KMS-11 (cell line): ENCODE results near the gene PRR13.

Source experiments
- H2AFZ ChIP-seq: fragments of 200-600 bp; sonication (generic); 2 replicates; pipeline ENCODE4 v1.6.1; 2016; ENCODE audit warnings: antibody characterized with exemption, mixed run types, low read depth
- H3K27ac ChIP-seq: fragments of 200-600 bp; sonication (generic); 2 replicates; pipeline ENCODE4 v1.6.1; 2016; ENCODE audit warnings: mild to moderate bottlenecking, mixed run types
- H3K27me3 ChIP-seq: fragments of 200-600 bp; sonication (generic); 2 replicates; pipeline ENCODE4 v1.6.1; 2017; ENCODE audit warnings: mild to moderate bottlenecking, low read depth, mixed run types, moderate library complexity; ENCODE audit not compliant: insufficient read depth
- H3K36me3 ChIP-seq: fragments of 200-600 bp; sonication (generic); 2 replicates; pipeline ENCODE4 v1.6.1; 2017; ENCODE audit warnings: mild to moderate bottlenecking, mixed run types; ENCODE audit not compliant: insufficient read depth
- H3K4me1 ChIP-seq: fragments of 200-600 bp; sonication (generic); 2 replicates; pipeline ENCODE4 v1.6.1; 2016; ENCODE audit warnings: mild to moderate bottlenecking, low read depth, mixed run types; ENCODE audit not compliant: poor library complexity, severe bottlenecking
- H3K4me2 ChIP-seq: fragments of 200-600 bp; sonication (generic); 2 replicates; pipeline ENCODE4 v1.7.0; 2016; ENCODE audit warnings: mild to moderate bottlenecking, mixed run types
- H3K4me3 ChIP-seq: fragments of 200-600 bp; sonication (generic); IDR thresholded peaks from 2 replicates; pipeline ENCODE4 v1.6.1; 2017; ENCODE audit warnings: low read depth, low read length, mixed read lengths; ENCODE audit not compliant: insufficient read depth
- H3K79me2 ChIP-seq: fragments of 200-600 bp; sonication (generic); 2 replicates; pipeline ENCODE4 v1.6.1; 2016; ENCODE audit warnings: low read depth, mixed run types; ENCODE audit not compliant: insufficient read depth
- H3K9ac ChIP-seq: fragments of 200-600 bp; sonication (generic); 2 replicates; pipeline ENCODE4 v1.6.1; 2016; ENCODE audit warnings: mild to moderate bottlenecking, mixed run types
- H4K20me1 ChIP-seq: fragments of 200-600 bp; sonication (generic); 2 replicates; pipeline ENCODE4 v1.6.1; 2016; ENCODE audit warnings: mild to moderate bottlenecking, mixed run types; ENCODE audit not compliant: insufficient read depth
- TF ChIP-seq, protein P1 (sequence below): fragments of 200-600 bp; sonication (generic); conservative IDR thresholded peaks from 2 replicates; pipeline ENCODE4 v1.6.1; 2017; ENCODE audit warnings: low read depth, mild to moderate bottlenecking, antibody characterized with exemption, low read length, moderate library complexity, mixed read lengths

PRR13 gene

DNA sequence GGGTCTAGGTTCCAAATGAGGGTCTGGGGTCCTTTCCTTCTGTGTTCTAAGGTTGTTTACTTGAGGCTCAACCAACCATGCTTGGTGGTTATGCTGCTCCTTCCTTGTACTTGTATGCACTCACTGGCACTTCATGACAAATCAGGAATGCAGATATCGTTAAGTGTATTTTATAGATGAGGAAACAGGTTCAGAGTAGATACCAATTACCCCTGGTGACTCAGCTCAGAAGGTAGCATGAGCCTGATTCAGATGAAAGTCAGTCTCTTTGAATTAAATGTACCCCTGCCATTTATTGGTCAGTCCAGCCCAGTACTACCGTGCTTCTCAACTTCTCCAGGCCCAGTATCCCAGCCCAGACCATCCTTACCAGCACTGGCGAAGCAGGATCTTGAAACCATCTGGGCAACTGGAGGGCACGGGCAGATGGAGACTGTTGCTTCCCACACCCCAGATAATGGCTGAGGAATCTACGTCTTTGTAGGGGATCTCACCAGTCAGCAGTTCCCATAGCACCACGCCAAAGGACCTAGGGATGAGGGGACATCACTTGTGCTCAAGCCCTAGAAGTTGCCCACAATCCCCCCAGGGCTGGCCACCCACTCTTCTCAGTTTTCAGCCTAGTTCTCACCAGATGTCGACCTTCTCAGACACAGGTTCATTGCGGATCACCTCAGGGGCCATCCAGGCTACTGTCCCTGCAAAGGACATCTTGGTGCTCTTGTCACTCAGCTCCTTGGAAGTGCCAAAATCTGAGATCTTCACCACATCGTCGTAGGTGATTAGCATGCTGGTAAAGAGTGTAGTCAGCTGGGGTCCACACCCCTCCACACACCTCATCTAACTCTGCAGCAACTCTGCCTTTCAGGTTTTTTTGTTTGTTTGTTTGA is 43.4 kb downstream of the PRR13 start:
- TF ChIP-seq, protein P1, sequence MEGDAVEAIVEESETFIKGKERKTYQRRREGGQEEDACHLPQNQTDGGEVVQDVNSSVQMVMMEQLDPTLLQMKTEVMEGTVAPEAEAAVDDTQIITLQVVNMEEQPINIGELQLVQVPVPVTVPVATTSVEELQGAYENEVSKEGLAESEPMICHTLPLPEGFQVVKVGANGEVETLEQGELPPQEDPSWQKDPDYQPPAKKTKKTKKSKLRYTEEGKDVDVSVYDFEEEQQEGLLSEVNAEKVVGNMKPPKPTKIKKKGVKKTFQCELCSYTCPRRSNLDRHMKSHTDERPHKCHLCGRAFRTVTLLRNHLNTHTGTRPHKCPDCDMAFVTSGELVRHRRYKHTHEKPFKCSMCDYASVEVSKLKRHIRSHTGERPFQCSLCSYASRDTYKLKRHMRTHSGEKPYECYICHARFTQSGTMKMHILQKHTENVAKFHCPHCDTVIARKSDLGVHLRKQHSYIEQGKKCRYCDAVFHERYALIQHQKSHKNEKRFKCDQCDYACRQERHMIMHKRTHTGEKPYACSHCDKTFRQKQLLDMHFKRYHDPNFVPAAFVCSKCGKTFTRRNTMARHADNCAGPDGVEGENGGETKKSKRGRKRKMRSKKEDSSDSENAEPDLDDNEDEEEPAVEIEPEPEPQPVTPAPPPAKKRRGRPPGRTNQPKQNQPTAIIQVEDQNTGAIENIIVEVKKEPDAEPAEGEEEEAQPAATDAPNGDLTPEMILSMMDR, result no peak
- peaks cover 7% of the 10 kb centered on the region; the same call in 1 of the 2 replicates for H3K79me2 ChIP-seq
- peaks cover 6% of the 10 kb centered on the region for H4K20me1 ChIP-seq
- no peak overlapping the region for H2AFZ ChIP-seq
- H3K36me3 ChIP-seq, result peaks cover 22% of the 10 kb centered on the region; the same call in 1 of the 2 replicates
- no peak overlapping the region for H3K4me2 ChIP-seq
- H3K27ac ChIP-seq, result peak overlapping the region; percentile 1; the same call in 1 of the 2 replicates
- no peak overlapping the region for H3K4me3 ChIP-seq
- H3K4me1 ChIP-seq, result peaks cover 34% of the 10 kb centered on the region
- H3K9ac ChIP-seq, result no peak overlapping the region
- no peaks in the 10 kb centered on the region for H3K27me3 ChIP-seq

DNA sequence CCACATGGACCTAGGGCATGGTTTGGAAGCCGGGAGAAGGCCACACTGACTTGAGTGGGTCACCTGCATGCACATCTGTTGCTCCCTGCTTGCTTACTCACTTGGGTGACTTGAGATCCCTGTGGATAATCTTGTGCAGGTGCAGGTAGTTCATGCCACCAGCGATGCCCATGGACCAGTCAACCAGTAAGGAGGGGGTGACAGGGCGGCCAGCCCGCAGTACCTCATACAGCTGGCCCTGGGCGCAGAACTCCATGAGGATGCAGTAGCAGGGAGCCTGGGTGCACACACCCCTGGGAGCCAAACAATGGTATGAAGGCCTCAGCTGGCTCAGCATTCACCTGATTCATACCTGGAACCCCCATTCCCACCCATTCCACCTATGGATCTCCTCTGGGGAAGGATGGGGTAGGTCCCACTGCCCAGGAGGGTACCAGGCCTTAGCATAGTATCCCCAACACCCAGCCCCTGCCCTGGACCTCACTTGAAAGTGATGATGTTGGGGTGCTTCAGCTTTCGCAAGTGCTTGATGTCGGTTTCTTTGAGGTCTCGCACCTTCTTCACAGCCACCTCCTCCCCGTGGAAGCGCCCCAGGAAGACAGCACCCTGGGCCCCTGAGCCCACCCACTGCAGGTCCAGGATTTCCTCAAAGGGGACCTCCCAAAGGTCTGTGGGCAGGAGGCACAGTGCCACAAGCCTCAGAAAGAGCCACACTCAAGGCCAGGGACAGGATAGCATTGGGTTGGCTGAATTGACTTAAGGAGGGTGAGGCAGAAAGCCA is 44.6 kb downstream of the PRR13 start:
- TF ChIP-seq, protein P1, result no peak
- H3K4me1 ChIP-seq, result peaks cover 22% of the 10 kb centered on the region
- H3K4me3 ChIP-seq, result no peak overlapping the region
- H3K4me2 ChIP-seq, result no peak overlapping the region
- no peak overlapping the region for H3K27ac ChIP-seq
- H4K20me1 ChIP-seq, result peaks cover 6% of the 10 kb centered on the region; the same call in 1 of the 2 replicates
- H3K27me3 ChIP-seq, result no peaks in the 10 kb centered on the region
- H3K9ac ChIP-seq, result no peak overlapping the region
- H2AFZ ChIP-seq, result no peak overlapping the region
- H3K36me3 ChIP-seq, result peaks cover 13% of the 10 kb centered on the region; the same call in 1 of the 2 replicates
- no peaks in the 10 kb centered on the region for H3K79me2 ChIP-seq

DNA sequence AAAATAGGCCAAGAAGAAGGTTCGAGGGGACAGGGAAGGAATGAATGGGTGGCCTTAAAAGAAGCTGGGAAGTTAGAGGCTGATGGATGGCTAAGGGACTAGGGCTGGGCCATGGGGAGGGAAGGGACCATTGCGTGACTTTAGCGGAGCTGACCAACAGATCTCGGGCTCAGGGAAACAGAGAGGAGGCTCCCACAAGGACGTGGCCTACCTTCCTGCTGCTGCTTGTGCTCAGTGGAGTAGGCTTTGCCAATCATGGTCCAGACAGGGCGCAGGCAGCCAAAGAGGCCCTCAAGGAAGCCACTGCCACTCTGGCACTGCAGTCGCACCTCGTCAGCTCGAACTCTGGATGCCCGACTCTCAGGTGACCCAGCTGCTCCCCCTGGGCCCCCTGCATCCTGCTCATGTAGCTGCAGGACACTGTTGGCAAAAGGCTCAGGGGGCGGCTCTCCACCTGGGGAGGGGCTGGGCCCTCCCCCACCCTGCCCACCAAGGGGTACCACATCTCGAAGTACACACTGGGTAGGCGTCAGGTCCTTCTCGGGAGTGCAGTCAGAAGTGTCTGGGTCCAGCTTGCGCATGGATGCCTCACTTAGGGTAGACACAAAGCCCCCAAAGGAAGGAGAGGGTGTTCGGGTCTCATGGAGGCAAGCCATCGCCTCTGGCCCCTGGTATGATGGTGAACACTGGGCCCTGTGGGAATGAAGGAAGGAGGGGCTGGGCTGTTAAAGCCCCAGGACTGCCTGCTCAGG is 45.4 kb downstream of the PRR13 start:
- H4K20me1 ChIP-seq, result no peaks in the 10 kb centered on the region
- no peak overlapping the region for H3K9ac ChIP-seq
- H3K36me3 ChIP-seq, result peaks cover 6% of the 10 kb centered on the region; the same call in 1 of the 2 replicates
- no peaks in the 10 kb centered on the region for H3K27me3 ChIP-seq
- H2AFZ ChIP-seq, result no peak overlapping the region
- H3K79me2 ChIP-seq, result no peaks in the 10 kb centered on the region
- TF ChIP-seq, protein P1, result no peak
- H3K4me1 ChIP-seq, result peaks cover 14% of the 10 kb centered on the region
- H3K27ac ChIP-seq, result no peak overlapping the region
- no peak overlapping the region for H3K4me3 ChIP-seq
- H3K4me2 ChIP-seq, result no peak overlapping the region

DNA sequence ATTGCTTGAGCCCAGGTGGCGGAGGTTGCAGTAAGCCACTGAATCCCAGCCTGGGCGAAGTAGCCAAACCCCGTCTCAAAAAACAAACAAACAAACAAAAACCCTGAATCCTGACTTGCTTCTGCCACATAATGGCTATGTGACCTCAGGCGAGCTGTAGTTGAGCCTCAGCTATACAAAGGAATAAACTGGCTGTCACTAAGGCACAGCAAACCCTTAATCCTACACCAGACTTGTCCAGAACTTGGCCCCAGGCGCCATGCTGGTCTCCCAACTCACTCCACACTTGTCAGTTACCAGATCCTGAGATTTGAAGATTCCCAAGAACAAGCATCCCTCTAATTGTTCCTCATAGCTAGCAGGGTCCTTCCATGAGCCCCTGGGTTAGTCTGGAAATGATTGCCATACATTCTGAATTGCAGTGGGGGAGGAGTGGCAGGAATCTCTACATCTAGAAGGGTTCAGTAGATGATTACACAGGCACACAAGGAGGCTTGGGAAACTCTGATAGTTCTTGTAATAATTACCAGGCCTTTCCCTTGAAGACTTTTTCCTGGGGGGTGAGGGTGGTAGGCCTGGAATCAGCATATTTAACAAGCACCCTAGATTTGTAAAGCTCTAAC is 47.8 kb downstream of the PRR13 start:
- H2AFZ ChIP-seq, result no peak overlapping the region
- H3K79me2 ChIP-seq, result no peaks in the 10 kb centered on the region
- H4K20me1 ChIP-seq, result no peaks in the 10 kb centered on the region
- H3K4me2 ChIP-seq, result no peak overlapping the region
- TF ChIP-seq, protein P1, result no peak
- H3K27ac ChIP-seq, result no peak overlapping the region
- 0 out of 2 replicates have a peak, but pooled peaks cover 3% of the 10 kb centered on the region for H3K36me3 ChIP-seq
- no peaks in the 10 kb centered on the region for H3K27me3 ChIP-seq
- H3K4me3 ChIP-seq, result no peak overlapping the region
- H3K4me1 ChIP-seq, result peaks cover 28% of the 10 kb centered on the region
- no peak overlapping the region for H3K9ac ChIP-seq
